ENCODE results near the gene PTMS. TPM values are rescaled to one million over a fixed set of nuclear protein-coding genes. Genes with fewer than 3 reads are reported as not detected.

PTMS gene
- total RNA-seq, 1 experiment from 2014 or later, result 370 TPM

GRCh38 chr12:6723607-6724408 lies 42.4 kb upstream of the PTMS start, which contains the start of gene COPS7A (continued):
- TF ChIP-seq ARID4B (CRISPR knock-in tag; IDR thresholded peaks at IDR 0.05; ENCODE audit: borderline replicate concordance), result peak; percentile 95
- TF ChIP-seq ZBTB43 (CRISPR knock-in tag; IDR thresholded peaks at IDR 0.05), result peak; percentile 93
- peak; percentile 96 for TF ChIP-seq IRF1 (CRISPR knock-in tag; IDR thresholded peaks at IDR 0.05)
- TF ChIP-seq SMAD4 (CRISPR knock-in tag; IDR thresholded peaks at IDR 0.05), result 0 out of 2 replicates have a peak, but pooled peaks have one; percentile 49
- peak; percentile 91 for TF ChIP-seq E2F5 (CRISPR knock-in tag; IDR thresholded peaks at IDR 0.05)
- TF ChIP-seq ZNF138 (CRISPR knock-in tag; conservative IDR thresholded peaks at IDR 0.05), result no peak
- TF ChIP-seq MAX (CRISPR knock-in tag; IDR thresholded peaks at IDR 0.05), result peak; percentile 99
- TF ChIP-seq ZNF425 (CRISPR knock-in tag; conservative IDR thresholded peaks at IDR 0.05), result no peak
- TF ChIP-seq ZNF281 (CRISPR knock-in tag; IDR thresholded peaks at IDR 0.05), result peak; percentile 97
- no peak for TF ChIP-seq GRHL2 (CRISPR knock-in tag; IDR thresholded peaks at IDR 0.05; ENCODE audit: insufficient replicate concordance, severe bottlenecking)
- no peak for TF ChIP-seq CTCF (IDR thresholded peaks at IDR 0.05)
- peak; percentile 91 for TF ChIP-seq ZBTB21 (CRISPR knock-in tag; IDR thresholded peaks at IDR 0.05; ENCODE audit: borderline replicate concordance)
- peak; percentile 76 for TF ChIP-seq E2F4 (CRISPR knock-in tag; IDR thresholded peaks at IDR 0.05; ENCODE audit: borderline replicate concordance, low read depth)
- TF ChIP-seq SMAD3 (CRISPR knock-in tag; IDR thresholded peaks at IDR 0.05; ENCODE audit: borderline replicate concordance), result peak; percentile 96
- TF ChIP-seq FOXP4 (CRISPR knock-in tag; IDR thresholded peaks at IDR 0.05), result peak; percentile 98
- TF ChIP-seq GTF2I (CRISPR knock-in tag; conservative IDR thresholded peaks at IDR 0.05), result no peak

Measured in WTC11 (cell line).